Measurements from ENCODE around the gene SCN11A.

DNA sequence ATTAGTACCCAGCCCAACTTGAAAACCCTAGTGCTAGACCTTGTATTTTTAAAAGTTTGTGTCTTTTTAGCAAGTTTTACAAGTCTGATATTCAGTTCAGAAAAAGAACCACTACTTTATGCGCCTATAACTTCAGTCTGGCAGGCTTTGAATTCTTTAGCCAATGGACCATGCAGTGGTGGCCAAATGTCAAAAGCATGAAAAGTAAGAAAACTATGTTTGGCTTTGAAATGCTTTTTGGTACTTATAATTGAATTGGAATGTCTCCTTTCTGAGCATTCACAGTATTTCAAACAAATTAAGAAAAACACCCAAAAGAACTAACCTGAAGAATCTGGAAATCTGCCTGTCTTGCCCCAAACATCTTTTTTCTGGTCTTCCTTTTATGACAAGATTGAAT, 12.9 kb upstream of the SCN11A start:
- TF ChIP-seq, protein P1, sequence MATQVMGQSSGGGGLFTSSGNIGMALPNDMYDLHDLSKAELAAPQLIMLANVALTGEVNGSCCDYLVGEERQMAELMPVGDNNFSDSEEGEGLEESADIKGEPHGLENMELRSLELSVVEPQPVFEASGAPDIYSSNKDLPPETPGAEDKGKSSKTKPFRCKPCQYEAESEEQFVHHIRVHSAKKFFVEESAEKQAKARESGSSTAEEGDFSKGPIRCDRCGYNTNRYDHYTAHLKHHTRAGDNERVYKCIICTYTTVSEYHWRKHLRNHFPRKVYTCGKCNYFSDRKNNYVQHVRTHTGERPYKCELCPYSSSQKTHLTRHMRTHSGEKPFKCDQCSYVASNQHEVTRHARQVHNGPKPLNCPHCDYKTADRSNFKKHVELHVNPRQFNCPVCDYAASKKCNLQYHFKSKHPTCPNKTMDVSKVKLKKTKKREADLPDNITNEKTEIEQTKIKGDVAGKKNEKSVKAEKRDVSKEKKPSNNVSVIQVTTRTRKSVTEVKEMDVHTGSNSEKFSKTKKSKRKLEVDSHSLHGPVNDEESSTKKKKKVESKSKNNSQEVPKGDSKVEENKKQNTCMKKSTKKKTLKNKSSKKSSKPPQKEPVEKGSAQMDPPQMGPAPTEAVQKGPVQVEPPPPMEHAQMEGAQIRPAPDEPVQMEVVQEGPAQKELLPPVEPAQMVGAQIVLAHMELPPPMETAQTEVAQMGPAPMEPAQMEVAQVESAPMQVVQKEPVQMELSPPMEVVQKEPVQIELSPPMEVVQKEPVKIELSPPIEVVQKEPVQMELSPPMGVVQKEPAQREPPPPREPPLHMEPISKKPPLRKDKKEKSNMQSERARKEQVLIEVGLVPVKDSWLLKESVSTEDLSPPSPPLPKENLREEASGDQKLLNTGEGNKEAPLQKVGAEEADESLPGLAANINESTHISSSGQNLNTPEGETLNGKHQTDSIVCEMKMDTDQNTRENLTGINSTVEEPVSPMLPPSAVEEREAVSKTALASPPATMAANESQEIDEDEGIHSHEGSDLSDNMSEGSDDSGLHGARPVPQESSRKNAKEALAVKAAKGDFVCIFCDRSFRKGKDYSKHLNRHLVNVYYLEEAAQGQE (IDR thresholded peaks at IDR 0.05; ENCODE audit: low read depth), result no peak
- TF ChIP-seq TAF1 (IDR thresholded peaks at IDR 0.05; ENCODE audit: low read depth), result no peak
- no peak for TF ChIP-seq EP300 (IDR thresholded peaks at IDR 0.05; ENCODE audit: borderline replicate concordance)
- no peak for TF ChIP-seq CREB1 (IDR thresholded peaks at IDR 0.05; ENCODE audit: low read depth)
- TF ChIP-seq RAD21 (IDR thresholded peaks at IDR 0.05; ENCODE audit: low read depth), result no peak
